Breast epithelium (tissue), 3 donors: ENCODE measurements around the gene CPNE7.

Source experiments
- POLR2A ChIP-seq: fragments of 450-650 bp; IDR thresholded peaks from one replicate; pipeline ENCODE4 v1.6.1; 2016; ENCODE audit warnings: antibody characterized with exemption, mild to moderate bottlenecking, moderate library complexity
- TF ChIP-seq, protein P1 (sequence below), 3 donors: fragments of 450-650 bp; IDR thresholded peaks; one replicate each; pipeline ENCODE4 v1.5.1; 2016 to 2017; ENCODE audit warnings: antibody characterized with exemption in 3 of 3, mild to moderate bottlenecking in 3 of 3, moderate library complexity in 3 of 3

DNA sequence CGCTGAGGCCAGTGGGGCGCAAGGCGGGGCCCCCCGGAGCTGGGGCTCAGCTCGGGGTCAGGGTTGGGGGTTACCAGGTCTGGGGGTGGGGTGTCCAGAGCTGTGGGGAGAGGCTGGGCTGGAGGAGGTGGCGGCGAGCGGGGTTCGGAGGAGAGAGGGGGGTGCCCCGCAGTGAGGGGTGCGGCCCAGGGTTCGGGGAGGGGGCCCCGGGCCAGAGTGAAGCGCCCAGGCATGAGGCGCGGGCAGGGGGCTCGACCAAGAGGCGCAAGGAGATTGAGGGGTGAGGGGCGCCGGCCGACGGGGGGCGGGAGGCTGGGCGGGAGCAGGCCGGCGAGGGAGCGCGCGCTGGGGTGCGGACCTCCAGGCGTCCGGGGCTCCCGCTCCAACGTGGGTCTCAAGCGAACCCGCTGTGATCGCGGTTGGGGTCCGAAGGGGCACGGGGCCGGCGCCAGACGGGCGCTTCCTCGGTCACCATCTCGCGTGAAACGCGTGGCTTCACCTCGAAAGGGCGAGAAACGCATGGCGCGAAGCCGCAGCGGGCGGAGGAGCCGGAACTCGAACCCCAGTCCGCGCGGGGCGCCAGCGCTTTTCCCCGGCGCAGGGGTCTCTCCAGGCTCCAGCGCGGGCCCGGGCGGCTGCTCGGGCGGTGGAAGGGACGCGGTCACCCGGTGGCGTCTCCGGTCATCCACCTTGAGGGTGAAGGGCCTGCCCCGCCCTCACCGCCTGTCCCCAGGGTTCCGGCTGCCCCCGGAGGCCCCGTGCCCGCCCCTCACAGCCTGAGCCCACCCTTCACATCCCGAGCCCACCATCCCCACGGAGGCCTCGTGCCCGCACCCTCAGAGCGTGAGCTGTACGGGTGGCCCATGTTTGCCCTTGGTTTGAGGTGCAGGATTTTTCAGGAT, 846 bp downstream of the CPNE7 start:
- TF ChIP-seq POLR2A: no peak
- TF ChIP-seq, protein P1, sequence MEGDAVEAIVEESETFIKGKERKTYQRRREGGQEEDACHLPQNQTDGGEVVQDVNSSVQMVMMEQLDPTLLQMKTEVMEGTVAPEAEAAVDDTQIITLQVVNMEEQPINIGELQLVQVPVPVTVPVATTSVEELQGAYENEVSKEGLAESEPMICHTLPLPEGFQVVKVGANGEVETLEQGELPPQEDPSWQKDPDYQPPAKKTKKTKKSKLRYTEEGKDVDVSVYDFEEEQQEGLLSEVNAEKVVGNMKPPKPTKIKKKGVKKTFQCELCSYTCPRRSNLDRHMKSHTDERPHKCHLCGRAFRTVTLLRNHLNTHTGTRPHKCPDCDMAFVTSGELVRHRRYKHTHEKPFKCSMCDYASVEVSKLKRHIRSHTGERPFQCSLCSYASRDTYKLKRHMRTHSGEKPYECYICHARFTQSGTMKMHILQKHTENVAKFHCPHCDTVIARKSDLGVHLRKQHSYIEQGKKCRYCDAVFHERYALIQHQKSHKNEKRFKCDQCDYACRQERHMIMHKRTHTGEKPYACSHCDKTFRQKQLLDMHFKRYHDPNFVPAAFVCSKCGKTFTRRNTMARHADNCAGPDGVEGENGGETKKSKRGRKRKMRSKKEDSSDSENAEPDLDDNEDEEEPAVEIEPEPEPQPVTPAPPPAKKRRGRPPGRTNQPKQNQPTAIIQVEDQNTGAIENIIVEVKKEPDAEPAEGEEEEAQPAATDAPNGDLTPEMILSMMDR (IDR thresholded peaks at IDR 0.05): no peak
